Measurements from ENCODE around the gene ZNF77. TPM values are rescaled to one million over a fixed set of nuclear protein-coding genes. Genes with fewer than 3 reads are reported as not detected.
"Not testable (repeated sequence)": the region's sequence is repeated elsewhere in the genome, so short reads cannot be mapped to it uniquely, and the experiment has no call there.

Gene ZNF77
- total RNA-seq: 1 to 10 TPM; 2.2 to 5.1 (median 4.9) TPM

GRCh38 chr19:2944775-2945574 is at the start of gene ZNF77:
Gene ZNF77 (minus strand): TSS chr19:2944971. CDS start chr19:2944840, 131 bp downstream.
- H3K36me3 ChIP-seq: no peaks in the 10 kb centered on the region
- no peaks in the 10 kb centered on the region for H3K9me3 ChIP-seq
- peak within 1 kb of the TSS; percentile 88 to 93 (median 92) for H3K4me3 ChIP-seq
- H3K27me3 ChIP-seq: no peaks in the 10 kb centered on the region
- intact Hi-C loops (cut with DNase I; ENCODE audit: low total_unique reads): no loop called here
- H3K27ac ChIP-seq: peak within 1 kb of the TSS; percentile 97 to 98
- peak; percentile 100 for DNase-seq (ENCODE audit: low spot score in 2 of 2)
- peaks cover 3 to 8% of the 10 kb centered on the region in 2 donors for H3K4me1 ChIP-seq
- TF ChIP-seq POLR2AphosphoS5 (IDR thresholded peaks at IDR 0.05) (peak; percentile 74 to 95 (median 85)), CTCF (IDR thresholded peaks at IDR 0.05) (peak; percentile 6 to 58 (median 31)), POLR2A (IDR thresholded peaks at IDR 0.05) (peak; percentile 61)

- H3K27ac ChIP-seq: no peak overlapping the region
- no peaks in the 10 kb centered on the region for H3K4me1 ChIP-seq
- intact Hi-C loops (cut with DNase I; ENCODE audit: low total_unique reads): no loop called here
- no peaks in the 10 kb centered on the region for H3K9me3 ChIP-seq
- H3K27me3 ChIP-seq: no peaks in the 10 kb centered on the region
- no peak overlapping the region for H3K4me3 ChIP-seq
- no peaks in the 10 kb centered on the region for H3K36me3 ChIP-seq
- DNase-seq (ENCODE audit: low spot score in 2 of 2): no peak
- no peak for TF ChIP-seq CTCF (IDR thresholded peaks at IDR 0.05)
- TF ChIP-seq POLR2A (IDR thresholded peaks at IDR 0.05): no peak
- TF ChIP-seq POLR2AphosphoS5 (IDR thresholded peaks at IDR 0.05): no peak
Observed at GRCh38 chr19:2993579-2993978, 48.8 kb upstream of the ZNF77 start.

- no peaks in the 10 kb centered on the region for H3K36me3 ChIP-seq
- no peak overlapping the region for H3K4me3 ChIP-seq
- no peaks in the 10 kb centered on the region for H3K9me3 ChIP-seq
- no peak for DNase-seq (ENCODE audit: low spot score in 2 of 2)
- no peak overlapping the region for H3K27ac ChIP-seq
- H3K27me3 ChIP-seq: no peaks in the 10 kb centered on the region
- TF ChIP-seq POLR2AphosphoS5 (IDR thresholded peaks at IDR 0.05) (no peak), CTCF (IDR thresholded peaks at IDR 0.05) (no peak), POLR2A (IDR thresholded peaks at IDR 0.05) (no peak)
- intact Hi-C loops (cut with DNase I; ENCODE audit: low total_unique reads): no loop called here
- no peaks in the 10 kb centered on the region for H3K4me1 ChIP-seq
Observed at GRCh38 chr19:2992958-2993357, 48.2 kb upstream of the ZNF77 start.

- DNase-seq (ENCODE audit: low spot score in 2 of 2); H3K27me3 ChIP-seq; H3K4me1 ChIP-seq; H3K36me3 ChIP-seq; H3K27ac ChIP-seq; H3K9me3 ChIP-seq; H3K4me3 ChIP-seq; intact Hi-C loops (cut with DNase I; ENCODE audit: low total_unique reads): not testable (repeated sequence)
Observed at GRCh38 chr19:2992333-2992732, 47.6 kb upstream of the ZNF77 start.

GRCh38 chr19:2989236-2989946 is 44.6 kb upstream of the ZNF77 start:
- no peak overlapping the region for H3K27ac ChIP-seq
- no peak overlapping the region for H3K4me3 ChIP-seq
- no peaks in the 10 kb centered on the region for H3K27me3 ChIP-seq
- intact Hi-C loops (cut with DNase I; ENCODE audit: low total_unique reads): no loop called here
- peaks cover 0 to under 1% of the 10 kb centered on the region in 2 donors for H3K4me1 ChIP-seq
- H3K36me3 ChIP-seq: no peaks in the 10 kb centered on the region
- H3K9me3 ChIP-seq: no peaks in the 10 kb centered on the region
- TF ChIP-seq CTCF (IDR thresholded peaks at IDR 0.05) (no peak), POLR2A (IDR thresholded peaks at IDR 0.05) (no peak), POLR2AphosphoS5 (IDR thresholded peaks at IDR 0.05) (no peak)
- no peak for DNase-seq (ENCODE audit: low spot score in 2 of 2)
